ENCODE measurements around the gene COL4A5. TPM values are rescaled to one million over a fixed set of nuclear protein-coding genes. Genes with fewer than 3 reads are reported as not detected.

COL4A5 gene
- total and polyA plus RNA-seq, 2 of the 13 experiments (the other 11 are each of a cell fraction or from before 2014, with no cell fraction given): 39.5 to 45.5 TPM

GRCh38 chrX:108438110-108438623 is 1.5 kb upstream of the COL4A5 start, which contains the start of gene COL4A6 (continued):
- TF ChIP-seq ZNF687 (CRISPR knock-in tag; IDR thresholded peaks at IDR 0.05) (peak; percentile 51; the same call in 1 of the 2 replicates), KDM5B (CRISPR knock-in tag; IDR thresholded peaks at IDR 0.05; ENCODE audit: borderline replicate concordance) (no peak), SP5 (CRISPR knock-in tag; IDR thresholded peaks at IDR 0.05; ENCODE audit: borderline replicate concordance, low read depth) (peak; percentile 50; the same call in 1 of the 2 replicates), STAT6 (CRISPR knock-in tag; IDR thresholded peaks at IDR 0.05; ENCODE audit: borderline replicate concordance) (no peak), SRY (CRISPR knock-in tag; IDR thresholded peaks at IDR 0.05) (no peak), CERS6 (CRISPR knock-in tag; IDR thresholded peaks at IDR 0.05) (no peak), AHDC1 (CRISPR knock-in tag; IDR thresholded peaks at IDR 0.05; ENCODE audit: borderline replicate concordance) (no peak), CBX2 (IDR thresholded peaks at IDR 0.05; ENCODE audit: low read depth, low read length) (no peak), CBX2 (CRISPR knock-in tag; IDR thresholded peaks at IDR 0.05; ENCODE audit: low read depth) (no peak), POLR2G (IDR thresholded peaks at IDR 0.05; ENCODE audit: low read depth, low read length) (no peak)
- TF ChIP-seq, protein P1, sequence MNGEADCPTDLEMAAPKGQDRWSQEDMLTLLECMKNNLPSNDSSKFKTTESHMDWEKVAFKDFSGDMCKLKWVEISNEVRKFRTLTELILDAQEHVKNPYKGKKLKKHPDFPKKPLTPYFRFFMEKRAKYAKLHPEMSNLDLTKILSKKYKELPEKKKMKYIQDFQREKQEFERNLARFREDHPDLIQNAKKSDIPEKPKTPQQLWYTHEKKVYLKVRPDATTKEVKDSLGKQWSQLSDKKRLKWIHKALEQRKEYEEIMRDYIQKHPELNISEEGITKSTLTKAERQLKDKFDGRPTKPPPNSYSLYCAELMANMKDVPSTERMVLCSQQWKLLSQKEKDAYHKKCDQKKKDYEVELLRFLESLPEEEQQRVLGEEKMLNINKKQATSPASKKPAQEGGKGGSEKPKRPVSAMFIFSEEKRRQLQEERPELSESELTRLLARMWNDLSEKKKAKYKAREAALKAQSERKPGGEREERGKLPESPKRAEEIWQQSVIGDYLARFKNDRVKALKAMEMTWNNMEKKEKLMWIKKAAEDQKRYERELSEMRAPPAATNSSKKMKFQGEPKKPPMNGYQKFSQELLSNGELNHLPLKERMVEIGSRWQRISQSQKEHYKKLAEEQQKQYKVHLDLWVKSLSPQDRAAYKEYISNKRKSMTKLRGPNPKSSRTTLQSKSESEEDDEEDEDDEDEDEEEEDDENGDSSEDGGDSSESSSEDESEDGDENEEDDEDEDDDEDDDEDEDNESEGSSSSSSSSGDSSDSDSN (CRISPR knock-in tag; IDR thresholded peaks at IDR 0.05): peak; percentile 44; the same call in 1 of the 2 replicates
- TF ChIP-seq, protein P2, sequence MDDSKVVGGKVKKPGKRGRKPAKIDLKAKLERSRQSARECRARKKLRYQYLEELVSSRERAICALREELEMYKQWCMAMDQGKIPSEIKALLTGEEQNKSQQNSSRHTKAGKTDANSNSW (CRISPR knock-in tag; IDR thresholded peaks at IDR 0.05; ENCODE audit: borderline replicate concordance): no peak

Data from HepG2 (cell line).